WTC11 (cell line): ENCODE data around the gene UGT2B10. TPM values are rescaled to one million over a fixed set of nuclear protein-coding genes. Genes with fewer than 3 reads are reported as not detected.

Experiments used
- ATAC-seq: fragments of 200-7000 bp; cut with Tn5 transposase; 2 replicates; pipeline ENCODE4 v1.10.0; 2021; ENCODE audit warnings: mild to moderate bottlenecking, moderate library complexity
- CTCF ChIA-PET: fragments of 300-600 bp; sonication (Branson Sonifier 250); formaldehyde crosslinking; loops from one replicate; lab custom pipeline; 2021; ENCODE audit warnings: antibody characterized with exemption; lab: Charles Lee
- POLR2A ChIA-PET: fragments of 350-600 bp; sonication (Branson Sonifier 250); formaldehyde crosslinking; loops from one replicate; lab custom pipeline; 2021; ENCODE audit warnings: antibody characterized with exemption; lab: Charles Lee
- DNase-seq: peaks from one replicate; pipeline ENCODE4 v3.0.0; 2021; ENCODE audit warnings: low spot score
- H3K27ac Mint-ChIP-seq: 2 replicates; pipeline ENCODE4 v1.8.0; 2021; ENCODE audit warnings: mixed read lengths
- H3K27me3 Mint-ChIP-seq: 2 replicates; pipeline ENCODE4 v1.8.0; 2021; ENCODE audit warnings: low read depth, mild to moderate bottlenecking, moderate library complexity, mixed read lengths
- H3K36me3 Mint-ChIP-seq: 2 replicates; pipeline ENCODE4 v1.8.0; 2021; ENCODE audit warnings: mixed read lengths
- H3K4me1 Mint-ChIP-seq: 2 replicates; pipeline ENCODE4 v1.8.0; 2022; ENCODE audit warnings: mixed read lengths
- H3K4me3 Mint-ChIP-seq: 2 replicates; pipeline ENCODE4 v1.8.0; 2021; ENCODE audit warnings: mild to moderate bottlenecking, moderate library complexity, mixed read lengths
- H3K9me3 Mint-ChIP-seq: 2 replicates; pipeline ENCODE4 v1.8.0; 2021; ENCODE audit warnings: mixed read lengths
- CBFB ChIP-seq: sonication (generic); formaldehyde crosslinking; IDR thresholded peaks from 2 replicates; pipeline ENCODE4 v1.8.1; 2022; ENCODE audit warnings: mild to moderate bottlenecking, low read depth, missing genetic modification reagents
- CREB1 ChIP-seq: sonication (generic); formaldehyde crosslinking; IDR thresholded peaks from 2 replicates; pipeline ENCODE4 v1.8.0; 2023; ENCODE audit warnings: mild to moderate bottlenecking, missing genetic modification reagents
- CREM ChIP-seq: sonication (generic); formaldehyde crosslinking; IDR thresholded peaks from 2 replicates; pipeline ENCODE4 v1.8.1; 2022; ENCODE audit warnings: mild to moderate bottlenecking, missing genetic modification reagents, moderate library complexity
- EMX1 ChIP-seq: fragments of 250-450 bp; sonication (Bioruptor Pico); IDR thresholded peaks from 2 replicates; pipeline ENCODE4 v1.8.0; 2021; ENCODE audit warnings: mild to moderate bottlenecking
- ETV6 ChIP-seq: sonication (generic); formaldehyde crosslinking; IDR thresholded peaks from 2 replicates; pipeline ENCODE4 v1.8.1; 2022; ENCODE audit warnings: mild to moderate bottlenecking, missing genetic modification reagents
- FOXJ3 ChIP-seq: sonication (generic); formaldehyde crosslinking; IDR thresholded peaks from 2 replicates; pipeline ENCODE4 v1.9.0; 2021; ENCODE audit warnings: missing genetic modification reagents, mild to moderate bottlenecking, borderline replicate concordance
- IRF2 ChIP-seq: sonication (generic); formaldehyde crosslinking; IDR thresholded peaks from 2 replicates; pipeline ENCODE4 v1.8.0; 2022; ENCODE audit warnings: low read depth, missing genetic modification reagents, borderline replicate concordance
- MXD4 ChIP-seq: fragments of 250-450 bp; sonication (Bioruptor Pico); IDR thresholded peaks from 2 replicates; pipeline ENCODE4 v1.8.0; 2021; ENCODE audit warnings: mild to moderate bottlenecking, moderate library complexity, borderline replicate concordance
- NFATC4 ChIP-seq: fragments of 250-450 bp; sonication (Bioruptor Pico); IDR thresholded peaks from 2 replicates; pipeline ENCODE4 v1.9.0; 2021; ENCODE audit warnings: mild to moderate bottlenecking
- OVOL2 ChIP-seq: fragments of 250-450 bp; sonication (Bioruptor Pico); IDR thresholded peaks from 2 replicates; pipeline ENCODE4 v1.9.0; 2021; ENCODE audit warnings: mild to moderate bottlenecking, borderline replicate concordance
- ZNF121 ChIP-seq: sonication (generic); formaldehyde crosslinking; IDR thresholded peaks from 2 replicates; pipeline ENCODE4 v1.8.0; 2023; ENCODE audit warnings: missing genetic modification reagents
- ZNF232 ChIP-seq: sonication (generic); formaldehyde crosslinking; IDR thresholded peaks from 2 replicates; pipeline ENCODE4 v1.8.0; 2022; ENCODE audit warnings: mild to moderate bottlenecking, missing genetic modification reagents
- ZNF423 ChIP-seq: fragments of 250-450 bp; sonication (Bioruptor Pico); IDR thresholded peaks from 2 replicates; pipeline ENCODE4 v2.1.2; 2022; ENCODE audit warnings: mild to moderate bottlenecking, moderate library complexity
- ZNF671 ChIP-seq: fragments of 250-450 bp; sonication (Bioruptor Pico); IDR thresholded peaks from 2 replicates; pipeline ENCODE4 v1.8.0; 2021; ENCODE audit warnings: mild to moderate bottlenecking
- total RNA-seq: library from RNA; stranded (reverse); gene quantifications from 3 replicates; pipeline ENCODE4 v1.2.3, GENCODE V29; 2021
- TF ChIP-seq, protein P1 (sequence below): fragments of 250-450 bp; sonication (Bioruptor Pico); IDR thresholded peaks from 2 replicates; pipeline ENCODE4 v1.9.0; 2021; ENCODE audit warnings: moderate library complexity, mild to moderate bottlenecking, inconsistent platforms, borderline replicate concordance
- TF ChIP-seq, protein P2 (sequence below): sonication (generic); formaldehyde crosslinking; IDR thresholded peaks from 2 replicates; pipeline ENCODE4 v1.8.1; 2023; ENCODE audit warnings: mild to moderate bottlenecking, missing genetic modification reagents, borderline replicate concordance
- TF ChIP-seq, protein P3 (sequence below): sonication (generic); formaldehyde crosslinking; IDR thresholded peaks from 2 replicates; pipeline ENCODE4 v1.8.1; 2022; ENCODE audit warnings: missing genetic modification reagents, borderline replicate concordance
- TF ChIP-seq, protein P4 (sequence below): sonication (generic); formaldehyde crosslinking; IDR thresholded peaks from 2 replicates; pipeline ENCODE4 v1.8.1; 2022; ENCODE audit warnings: low read depth, mild to moderate bottlenecking, moderate library complexity, missing genetic modification reagents, borderline replicate concordance
- TF ChIP-seq, protein P5 (sequence below): fragments of 250-450 bp; sonication (Bioruptor Pico); conservative IDR thresholded peaks from 2 replicates; pipeline ENCODE4 v1.9.0; 2021; ENCODE audit warnings: mild to moderate bottlenecking

Gene UGT2B10
- total RNA-seq, 1 experiment from 2014 or later: 0.17 TPM

DNA sequence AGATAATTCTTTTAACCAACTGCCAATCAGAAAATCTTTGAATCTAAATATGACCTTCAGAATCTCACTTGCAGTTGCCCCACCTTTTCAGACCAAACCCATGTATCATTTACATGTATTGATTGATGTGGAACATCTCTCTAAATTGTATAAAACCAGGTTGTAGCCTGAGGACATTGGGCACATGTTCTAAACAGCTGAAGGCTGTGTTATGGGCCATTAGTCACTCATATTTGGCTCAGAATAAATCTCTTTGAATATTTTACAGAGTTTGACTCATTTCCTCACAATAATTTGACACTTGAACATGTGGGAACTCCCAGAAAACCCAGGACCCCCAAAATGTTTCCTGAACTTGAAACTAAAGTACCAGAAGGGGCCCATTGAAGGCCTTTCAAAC, 58.7 kb downstream of the UGT2B10 start:
- Mint-ChIP-seq H3K27ac (no peak overlapping the region), H3K27me3 (no peaks in the 10 kb centered on the region), H3K4me1 (peaks cover 5% of the 10 kb centered on the region; the same call in 1 of the 2 replicates), H3K36me3 (no peaks in the 10 kb centered on the region), H3K9me3 (peaks cover 18% of the 10 kb centered on the region), H3K4me3 (no peak overlapping the region)
- ChIA-PET CTCF (no interaction called here), POLR2A (no interaction called here)
- no peak for ATAC-seq
- no peak for TF ChIP-seq CBFB (CRISPR knock-in tag)
- TF ChIP-seq FOXJ3: no peak
- TF ChIP-seq EMX1 (CRISPR knock-in tag): no peak
- no peak for DNase-seq

DNA sequence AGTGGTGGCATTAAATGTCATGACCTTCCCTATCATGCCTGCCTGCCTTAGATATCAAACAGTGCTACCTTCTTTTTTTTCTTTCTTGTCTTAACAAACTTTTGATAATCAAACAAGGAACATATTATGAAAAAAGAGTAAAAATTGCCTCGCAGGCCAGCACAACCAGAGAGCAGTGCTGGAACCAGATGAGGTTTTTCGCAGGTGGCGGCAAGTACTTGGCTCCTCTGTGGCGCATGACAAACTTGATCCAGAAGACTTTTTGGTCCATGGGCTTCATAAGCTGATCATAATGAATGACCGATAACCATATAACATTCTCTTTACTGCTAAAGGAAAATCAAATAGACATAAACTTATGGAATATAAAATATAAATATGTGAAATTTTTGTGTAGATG, 61.8 kb downstream of the UGT2B10 start:
- CTCF ChIA-PET: no interaction called here

DNA sequence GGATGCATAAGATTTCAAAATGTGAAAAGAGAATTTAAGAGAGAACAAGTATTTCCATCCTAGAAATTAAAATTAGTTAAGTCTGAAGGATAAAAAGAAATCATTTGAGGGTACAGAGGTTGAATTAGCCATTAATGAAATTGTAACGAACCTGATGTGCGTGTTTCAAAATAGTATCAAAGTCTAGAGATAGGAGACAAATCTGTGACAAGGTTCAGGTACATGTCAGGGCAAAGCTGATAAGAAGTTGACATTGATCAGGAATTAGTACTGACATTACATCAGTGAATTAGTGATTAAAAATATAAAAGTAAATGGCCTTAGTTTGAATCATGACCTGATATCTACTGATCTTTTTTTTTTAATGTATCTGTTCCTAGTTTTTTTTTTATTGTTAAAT, 62.3 kb downstream of the UGT2B10 start:
- no peak overlapping the region for H3K4me3 Mint-ChIP-seq
- peaks cover 13% of the 10 kb centered on the region for H3K9me3 Mint-ChIP-seq
- no peak overlapping the region for H3K27ac Mint-ChIP-seq
- POLR2A ChIA-PET: no interaction called here
- H3K4me1 Mint-ChIP-seq: no peaks in the 10 kb centered on the region
- no peaks in the 10 kb centered on the region for H3K27me3 Mint-ChIP-seq
- ATAC-seq (no peak), DNase-seq (no peak)
- TF ChIP-seq MXD4 (CRISPR knock-in tag) (no peak), ETV6 (CRISPR knock-in tag) (no peak), OVOL2 (CRISPR knock-in tag) (no peak), ZNF423 (CRISPR knock-in tag) (no peak), ZNF232 (CRISPR knock-in tag) (no peak), ZNF121 (CRISPR knock-in tag) (no peak), IRF2 (CRISPR knock-in tag) (no peak), NFATC4 (CRISPR knock-in tag) (no peak), ZNF671 (CRISPR knock-in tag) (no peak), CREB1 (CRISPR knock-in tag) (no peak), CREM (CRISPR knock-in tag) (no peak)
- TF ChIP-seq, protein P1, sequence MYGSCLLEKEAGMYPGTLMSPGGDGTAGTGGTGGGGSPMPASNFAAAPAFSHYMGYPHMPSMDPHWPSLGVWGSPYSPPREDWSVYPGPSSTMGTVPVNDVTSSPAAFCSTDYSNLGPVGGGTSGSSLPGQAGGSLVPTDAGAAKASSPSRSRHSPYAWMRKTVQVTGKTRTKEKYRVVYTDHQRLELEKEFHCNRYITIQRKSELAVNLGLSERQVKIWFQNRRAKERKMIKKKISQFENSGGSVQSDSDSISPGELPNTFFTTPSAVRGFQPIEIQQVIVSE (CRISPR knock-in tag): no peak
- TF ChIP-seq, protein P2, sequence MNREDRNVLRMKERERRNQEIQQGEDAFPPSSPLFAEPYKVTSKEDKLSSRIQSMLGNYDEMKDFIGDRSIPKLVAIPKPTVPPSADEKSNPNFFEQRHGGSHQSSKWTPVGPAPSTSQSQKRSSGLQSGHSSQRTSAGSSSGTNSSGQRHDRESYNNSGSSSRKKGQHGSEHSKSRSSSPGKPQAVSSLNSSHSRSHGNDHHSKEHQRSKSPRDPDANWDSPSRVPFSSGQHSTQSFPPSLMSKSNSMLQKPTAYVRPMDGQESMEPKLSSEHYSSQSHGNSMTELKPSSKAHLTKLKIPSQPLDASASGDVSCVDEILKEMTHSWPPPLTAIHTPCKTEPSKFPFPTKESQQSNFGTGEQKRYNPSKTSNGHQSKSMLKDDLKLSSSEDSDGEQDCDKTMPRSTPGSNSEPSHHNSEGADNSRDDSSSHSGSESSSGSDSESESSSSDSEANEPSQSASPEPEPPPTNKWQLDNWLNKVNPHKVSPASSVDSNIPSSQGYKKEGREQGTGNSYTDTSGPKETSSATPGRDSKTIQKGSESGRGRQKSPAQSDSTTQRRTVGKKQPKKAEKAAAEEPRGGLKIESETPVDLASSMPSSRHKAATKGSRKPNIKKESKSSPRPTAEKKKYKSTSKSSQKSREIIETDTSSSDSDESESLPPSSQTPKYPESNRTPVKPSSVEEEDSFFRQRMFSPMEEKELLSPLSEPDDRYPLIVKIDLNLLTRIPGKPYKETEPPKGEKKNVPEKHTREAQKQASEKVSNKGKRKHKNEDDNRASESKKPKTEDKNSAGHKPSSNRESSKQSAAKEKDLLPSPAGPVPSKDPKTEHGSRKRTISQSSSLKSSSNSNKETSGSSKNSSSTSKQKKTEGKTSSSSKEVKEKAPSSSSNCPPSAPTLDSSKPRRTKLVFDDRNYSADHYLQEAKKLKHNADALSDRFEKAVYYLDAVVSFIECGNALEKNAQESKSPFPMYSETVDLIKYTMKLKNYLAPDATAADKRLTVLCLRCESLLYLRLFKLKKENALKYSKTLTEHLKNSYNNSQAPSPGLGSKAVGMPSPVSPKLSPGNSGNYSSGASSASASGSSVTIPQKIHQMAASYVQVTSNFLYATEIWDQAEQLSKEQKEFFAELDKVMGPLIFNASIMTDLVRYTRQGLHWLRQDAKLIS: no peak
- TF ChIP-seq, protein P3, sequence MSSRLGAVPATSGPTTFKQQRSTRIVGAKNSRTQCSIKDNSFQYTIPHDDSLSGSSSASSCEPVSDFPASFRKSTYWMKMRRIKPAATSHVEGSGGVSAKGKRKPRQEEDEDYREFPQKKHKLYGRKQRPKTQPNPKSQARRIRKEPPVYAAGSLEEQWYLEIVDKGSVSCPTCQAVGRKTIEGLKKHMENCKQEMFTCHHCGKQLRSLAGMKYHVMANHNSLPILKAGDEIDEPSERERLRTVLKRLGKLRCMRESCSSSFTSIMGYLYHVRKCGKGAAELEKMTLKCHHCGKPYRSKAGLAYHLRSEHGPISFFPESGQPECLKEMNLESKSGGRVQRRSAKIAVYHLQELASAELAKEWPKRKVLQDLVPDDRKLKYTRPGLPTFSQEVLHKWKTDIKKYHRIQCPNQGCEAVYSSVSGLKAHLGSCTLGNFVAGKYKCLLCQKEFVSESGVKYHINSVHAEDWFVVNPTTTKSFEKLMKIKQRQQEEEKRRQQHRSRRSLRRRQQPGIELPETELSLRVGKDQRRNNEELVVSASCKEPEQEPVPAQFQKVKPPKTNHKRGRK (CRISPR knock-in tag): no peak
- TF ChIP-seq, protein P4, sequence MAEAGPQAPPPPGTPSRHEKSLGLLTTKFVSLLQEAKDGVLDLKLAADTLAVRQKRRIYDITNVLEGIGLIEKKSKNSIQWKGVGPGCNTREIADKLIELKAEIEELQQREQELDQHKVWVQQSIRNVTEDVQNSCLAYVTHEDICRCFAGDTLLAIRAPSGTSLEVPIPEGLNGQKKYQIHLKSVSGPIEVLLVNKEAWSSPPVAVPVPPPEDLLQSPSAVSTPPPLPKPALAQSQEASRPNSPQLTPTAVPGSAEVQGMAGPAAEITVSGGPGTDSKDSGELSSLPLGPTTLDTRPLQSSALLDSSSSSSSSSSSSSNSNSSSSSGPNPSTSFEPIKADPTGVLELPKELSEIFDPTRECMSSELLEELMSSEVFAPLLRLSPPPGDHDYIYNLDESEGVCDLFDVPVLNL (CRISPR knock-in tag): no peak
- CTCF ChIA-PET: no interaction called here
- H3K36me3 Mint-ChIP-seq: no peaks in the 10 kb centered on the region

More for the DNA sequence above, 61.8 kb downstream of the UGT2B10 start:
- Mint-ChIP-seq H3K4me1 (no peaks in the 10 kb centered on the region), H3K9me3 (peaks cover 13% of the 10 kb centered on the region), H3K4me3 (no peak overlapping the region), H3K27ac (no peak overlapping the region), H3K36me3 (no peaks in the 10 kb centered on the region), H3K27me3 (no peaks in the 10 kb centered on the region)
- POLR2A ChIA-PET: no interaction called here
- ATAC-seq (no peak), DNase-seq (no peak)
- TF ChIP-seq, protein P5, sequence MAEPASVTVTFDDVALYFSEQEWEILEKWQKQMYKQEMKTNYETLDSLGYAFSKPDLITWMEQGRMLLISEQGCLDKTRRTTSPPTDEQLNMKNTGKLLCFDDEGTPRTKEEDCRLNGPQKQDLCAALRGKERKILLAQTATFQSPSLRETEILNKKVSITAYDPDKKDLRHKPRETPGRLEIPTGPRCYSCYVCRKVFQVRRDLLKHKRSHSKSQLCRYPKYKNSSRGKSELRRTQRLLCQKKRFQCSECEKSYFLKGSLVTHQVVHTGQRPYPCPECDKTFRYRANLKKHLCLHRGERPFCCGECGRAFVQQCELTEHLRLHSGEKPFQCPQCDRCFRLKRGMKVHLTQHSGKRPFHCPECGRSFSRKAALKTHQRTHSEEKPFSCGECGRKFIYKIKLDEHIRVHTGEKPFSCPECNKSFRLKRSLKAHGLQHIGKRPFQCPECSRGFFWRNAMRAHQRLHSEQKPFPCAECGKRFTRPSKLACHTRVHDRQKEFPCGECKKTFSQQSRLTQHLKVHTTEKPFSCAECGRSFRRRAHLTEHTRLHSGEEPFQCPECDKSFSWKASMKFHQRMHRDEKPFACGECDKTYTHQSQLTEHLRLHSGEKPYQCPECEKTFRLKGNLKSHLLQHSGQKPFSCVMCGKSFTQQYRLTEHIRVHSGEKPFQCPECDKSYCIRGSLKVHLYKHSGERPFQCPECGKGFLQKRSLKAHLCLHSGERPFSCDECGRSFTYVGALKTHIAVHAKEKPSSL (CRISPR knock-in tag): no peak
